ENCODE measurements around the gene FBXL13. TPM values are rescaled to one million over a fixed set of nuclear protein-coding genes. Genes with fewer than 3 reads are reported as not detected.
A peak's percentile ranks its signal among the peaks of the same experiment; 100 is the strongest.

Gene FBXL13
- polyA plus RNA-seq, 1 of the 3 experiments (the other 2 are of a cell fraction), result 1.1 TPM

DNA sequence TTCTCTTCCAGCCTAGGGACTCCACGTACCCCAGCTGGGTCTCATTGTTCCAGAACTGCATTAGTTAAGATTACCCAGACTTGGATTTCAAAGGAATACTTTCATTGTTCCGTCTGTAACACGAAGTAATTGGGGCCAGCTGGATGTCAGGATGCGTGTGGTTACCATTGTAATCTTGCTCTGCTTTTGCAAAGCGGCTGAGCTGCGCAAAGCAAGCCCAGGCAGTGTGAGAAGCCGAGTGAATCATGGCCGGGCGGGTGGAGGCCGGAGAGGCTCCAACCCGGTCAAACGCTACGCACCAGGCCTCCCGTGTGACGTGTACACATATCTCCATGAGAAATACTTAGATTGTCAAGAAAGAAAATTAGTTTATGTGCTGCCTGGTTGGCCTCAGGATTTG, 140.8 kb downstream of the FBXL13 start (continued):
- TF ChIP-seq EZH2phosphoT487 (IDR thresholded peaks at IDR 0.05; ENCODE audit: borderline replicate concordance, low read depth), result no peak
- TF ChIP-seq MXI1 (IDR thresholded peaks at IDR 0.05; ENCODE audit: low read depth, low read length), result no peak
- no peak for TF ChIP-seq RFX5 (IDR thresholded peaks at IDR 0.05; ENCODE audit: low read length)
- TF ChIP-seq FOSL2 (IDR thresholded peaks at IDR 0.05; ENCODE audit: borderline replicate concordance, low read depth), result no peak
- peak in 1 of 2 experiments; percentile 69; a peak in 1 of 4 replicates for TF ChIP-seq EP300 (IDR thresholded peaks at IDR 0.05; ENCODE audit: borderline replicate concordance in 1 of 2, low read depth in 1 of 2, low read length in 1 of 2)
- TF ChIP-seq, protein P1, sequence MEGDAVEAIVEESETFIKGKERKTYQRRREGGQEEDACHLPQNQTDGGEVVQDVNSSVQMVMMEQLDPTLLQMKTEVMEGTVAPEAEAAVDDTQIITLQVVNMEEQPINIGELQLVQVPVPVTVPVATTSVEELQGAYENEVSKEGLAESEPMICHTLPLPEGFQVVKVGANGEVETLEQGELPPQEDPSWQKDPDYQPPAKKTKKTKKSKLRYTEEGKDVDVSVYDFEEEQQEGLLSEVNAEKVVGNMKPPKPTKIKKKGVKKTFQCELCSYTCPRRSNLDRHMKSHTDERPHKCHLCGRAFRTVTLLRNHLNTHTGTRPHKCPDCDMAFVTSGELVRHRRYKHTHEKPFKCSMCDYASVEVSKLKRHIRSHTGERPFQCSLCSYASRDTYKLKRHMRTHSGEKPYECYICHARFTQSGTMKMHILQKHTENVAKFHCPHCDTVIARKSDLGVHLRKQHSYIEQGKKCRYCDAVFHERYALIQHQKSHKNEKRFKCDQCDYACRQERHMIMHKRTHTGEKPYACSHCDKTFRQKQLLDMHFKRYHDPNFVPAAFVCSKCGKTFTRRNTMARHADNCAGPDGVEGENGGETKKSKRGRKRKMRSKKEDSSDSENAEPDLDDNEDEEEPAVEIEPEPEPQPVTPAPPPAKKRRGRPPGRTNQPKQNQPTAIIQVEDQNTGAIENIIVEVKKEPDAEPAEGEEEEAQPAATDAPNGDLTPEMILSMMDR (IDR thresholded peaks at IDR 0.05), result no peak
- TF ChIP-seq, protein P2, sequence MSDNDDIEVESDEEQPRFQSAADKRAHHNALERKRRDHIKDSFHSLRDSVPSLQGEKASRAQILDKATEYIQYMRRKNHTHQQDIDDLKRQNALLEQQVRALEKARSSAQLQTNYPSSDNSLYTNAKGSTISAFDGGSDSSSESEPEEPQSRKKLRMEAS (IDR thresholded peaks at IDR 0.05; ENCODE audit: low read depth), result no peak
- TF ChIP-seq, protein P3, sequence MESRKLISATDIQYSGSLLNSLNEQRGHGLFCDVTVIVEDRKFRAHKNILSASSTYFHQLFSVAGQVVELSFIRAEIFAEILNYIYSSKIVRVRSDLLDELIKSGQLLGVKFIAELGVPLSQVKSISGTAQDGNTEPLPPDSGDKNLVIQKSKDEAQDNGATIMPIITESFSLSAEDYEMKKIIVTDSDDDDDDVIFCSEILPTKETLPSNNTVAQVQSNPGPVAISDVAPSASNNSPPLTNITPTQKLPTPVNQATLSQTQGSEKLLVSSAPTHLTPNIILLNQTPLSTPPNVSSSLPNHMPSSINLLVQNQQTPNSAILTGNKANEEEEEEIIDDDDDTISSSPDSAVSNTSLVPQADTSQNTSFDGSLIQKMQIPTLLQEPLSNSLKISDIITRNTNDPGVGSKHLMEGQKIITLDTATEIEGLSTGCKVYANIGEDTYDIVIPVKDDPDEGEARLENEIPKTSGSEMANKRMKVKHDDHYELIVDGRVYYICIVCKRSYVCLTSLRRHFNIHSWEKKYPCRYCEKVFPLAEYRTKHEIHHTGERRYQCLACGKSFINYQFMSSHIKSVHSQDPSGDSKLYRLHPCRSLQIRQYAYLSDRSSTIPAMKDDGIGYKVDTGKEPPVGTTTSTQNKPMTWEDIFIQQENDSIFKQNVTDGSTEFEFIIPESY (IDR thresholded peaks at IDR 0.05; ENCODE audit: borderline replicate concordance, low read depth), result no peak
- no peak for TF ChIP-seq FOXM1 (IDR thresholded peaks at IDR 0.05; ENCODE audit: low read depth)
- TF ChIP-seq JUND (IDR thresholded peaks at IDR 0.05), result no peak
- TF ChIP-seq SIN3A (IDR thresholded peaks at IDR 0.05; ENCODE audit: borderline replicate concordance, low read depth, low read length), result no peak
- TF ChIP-seq, protein P4, sequence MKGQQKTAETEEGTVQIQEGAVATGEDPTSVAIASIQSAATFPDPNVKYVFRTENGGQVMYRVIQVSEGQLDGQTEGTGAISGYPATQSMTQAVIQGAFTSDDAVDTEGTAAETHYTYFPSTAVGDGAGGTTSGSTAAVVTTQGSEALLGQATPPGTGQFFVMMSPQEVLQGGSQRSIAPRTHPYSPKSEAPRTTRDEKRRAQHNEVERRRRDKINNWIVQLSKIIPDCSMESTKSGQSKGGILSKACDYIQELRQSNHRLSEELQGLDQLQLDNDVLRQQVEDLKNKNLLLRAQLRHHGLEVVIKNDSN (IDR thresholded peaks at IDR 0.05; ENCODE audit: borderline replicate concordance, low read depth), result no peak
- TF ChIP-seq, protein P5, sequence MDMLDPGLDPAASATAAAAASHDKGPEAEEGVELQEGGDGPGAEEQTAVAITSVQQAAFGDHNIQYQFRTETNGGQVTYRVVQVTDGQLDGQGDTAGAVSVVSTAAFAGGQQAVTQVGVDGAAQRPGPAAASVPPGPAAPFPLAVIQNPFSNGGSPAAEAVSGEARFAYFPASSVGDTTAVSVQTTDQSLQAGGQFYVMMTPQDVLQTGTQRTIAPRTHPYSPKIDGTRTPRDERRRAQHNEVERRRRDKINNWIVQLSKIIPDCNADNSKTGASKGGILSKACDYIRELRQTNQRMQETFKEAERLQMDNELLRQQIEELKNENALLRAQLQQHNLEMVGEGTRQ (IDR thresholded peaks at IDR 0.05; ENCODE audit: borderline replicate concordance, low read depth, low read length), result no peak
- TF ChIP-seq GABPA (IDR thresholded peaks at IDR 0.05; ENCODE audit: low read depth), result no peak

DNA sequence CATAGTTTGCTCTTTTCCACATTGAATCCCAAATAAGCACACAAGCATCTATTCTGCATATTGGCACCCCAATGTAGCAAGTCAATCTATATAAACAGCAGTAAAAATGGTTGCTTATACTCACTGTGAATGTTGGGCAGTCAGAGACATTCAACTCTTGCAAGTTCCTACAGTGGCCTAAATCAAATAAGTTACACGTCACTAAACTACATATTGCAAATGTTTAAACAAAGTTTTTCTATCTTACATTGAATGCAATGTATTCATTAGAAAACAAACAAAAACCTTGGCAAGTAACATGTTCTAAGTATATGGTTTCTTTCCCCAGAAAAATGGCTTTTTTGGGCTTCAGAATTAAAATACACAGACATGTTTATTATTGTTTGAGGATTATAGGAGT, 142.8 kb downstream of the FBXL13 start:
- Histone ChIP-seq H3K27me3 (ENCODE audit: insufficient read depth) (no peaks in the 10 kb centered on the region), H3F3A (replicated peaks; ENCODE audit: insufficient read depth) (peaks cover 9% of the 10 kb centered on the region), H3K4me2 (no peak overlapping the region), H3K79me2 (ENCODE audit: insufficient read depth) (no peaks in the 10 kb centered on the region), H4K20me1 (ENCODE audit: insufficient read depth) (no peaks in the 10 kb centered on the region), H3K9me3 (no peaks in the 10 kb centered on the region), H3K9me2 (no peaks in the 10 kb centered on the region), H3K9ac (no peak overlapping the region), H3K4me3 (ENCODE audit: low read depth in 2 of 2, low read length in 1 of 2) (no peak overlapping the region), H3K4me1 (ENCODE audit: control insufficient read depth in 1 of 2, insufficient read depth in 2 of 2, low read depth in 1 of 2, low read length in 1 of 2) (peaks cover 7 to 35% of the 10 kb centered on the region in 2 experiments; a peak in 3 of 4 replicates), H3K36me3 (replicated peaks in 1 of 2; ENCODE audit: control insufficient read depth in 1 of 2, insufficient read depth in 2 of 2, low read length in 1 of 2) (peaks cover 0 to 3% of the 10 kb centered on the region in 2 experiments), H2AFZ (ENCODE audit: low read depth) (no peak overlapping the region), H3K27ac (ENCODE audit: low read depth in 2 of 2, low read length in 1 of 2) (no peak overlapping the region)
- ChIA-PET POLR2A (no interaction called here), CTCF (interaction anchor here (0.9 kb wide), 1 partner anchor 40 kb away, joined by 3 read pairs; no protein-coding TSS in a partner anchor)
- no peak for DNase-seq
- TF ChIP-seq, protein P6, sequence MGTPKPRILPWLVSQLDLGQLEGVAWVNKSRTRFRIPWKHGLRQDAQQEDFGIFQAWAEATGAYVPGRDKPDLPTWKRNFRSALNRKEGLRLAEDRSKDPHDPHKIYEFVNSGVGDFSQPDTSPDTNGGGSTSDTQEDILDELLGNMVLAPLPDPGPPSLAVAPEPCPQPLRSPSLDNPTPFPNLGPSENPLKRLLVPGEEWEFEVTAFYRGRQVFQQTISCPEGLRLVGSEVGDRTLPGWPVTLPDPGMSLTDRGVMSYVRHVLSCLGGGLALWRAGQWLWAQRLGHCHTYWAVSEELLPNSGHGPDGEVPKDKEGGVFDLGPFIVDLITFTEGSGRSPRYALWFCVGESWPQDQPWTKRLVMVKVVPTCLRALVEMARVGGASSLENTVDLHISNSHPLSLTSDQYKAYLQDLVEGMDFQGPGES (IDR thresholded peaks at IDR 0.05; ENCODE audit: low read depth, low read length), result no peak
- TF ChIP-seq RFX5 (IDR thresholded peaks at IDR 0.05; ENCODE audit: low read length), result no peak
- no peak for TF ChIP-seq EZH2phosphoT487 (IDR thresholded peaks at IDR 0.05; ENCODE audit: borderline replicate concordance, low read depth)
- TF ChIP-seq, protein P4 (IDR thresholded peaks at IDR 0.05; ENCODE audit: borderline replicate concordance, low read depth), result no peak
- no peak for TF ChIP-seq SIN3A (IDR thresholded peaks at IDR 0.05; ENCODE audit: borderline replicate concordance, low read depth, low read length)
- TF ChIP-seq GATA2 (CRISPR knock-in tag; IDR thresholded peaks at IDR 0.05), result no peak
- TF ChIP-seq GABPA (IDR thresholded peaks at IDR 0.05; ENCODE audit: low read depth), result no peak
- no peak for TF ChIP-seq CHD2 (IDR thresholded peaks at IDR 0.05; ENCODE audit: low read length, partially characterized antibody)
- TF ChIP-seq FOXM1 (IDR thresholded peaks at IDR 0.05; ENCODE audit: low read depth), result no peak
- TF ChIP-seq, protein P3 (IDR thresholded peaks at IDR 0.05; ENCODE audit: borderline replicate concordance, low read depth), result no peak
- no peak for TF ChIP-seq NFIC (IDR thresholded peaks at IDR 0.05; ENCODE audit: borderline replicate concordance)
- no peak for TF ChIP-seq ELF1 (IDR thresholded peaks at IDR 0.05)
- TF ChIP-seq TEAD4 (IDR thresholded peaks at IDR 0.05; ENCODE audit: borderline replicate concordance, insufficient read depth), result no peak
- 85% methylated on average over 1 of the region's 1 CpG for whole genome bisulfite sequencing (ENCODE audit: low lambda C conversion rate)
